ACHN (cell line): Measurements from ENCODE around the gene MSANTD2.

Source experiments
- DNase-seq: peaks from one replicate; pipeline ENCODE4 v3.0.0-alpha.2; 2015
- in situ Hi-C: cut with HindIII; loops from 2 replicates; pipeline ENCODE4 v1.10.0; 2017; ENCODE audit warnings: low sequenced_read_pairs, low pct_ligation_motif_present, low pct_unique_long_range_greater_than_20kb

Gene MSANTD2

GRCh38 chr11:124722176-124722575 is 78.0 kb downstream of the MSANTD2 start:
- DNase-seq, result no peak
- in situ Hi-C loops, result no loop called here

- in situ Hi-C loops, result no loop called here
- DNase-seq, result no peak
Measured at GRCh38 chr11:124719534-124719933, 80.7 kb downstream of the MSANTD2 start.

- in situ Hi-C loops, result no loop called here
- DNase-seq, result no peak
Measured at GRCh38 chr11:124718801-124719200, 81.4 kb downstream of the MSANTD2 start.

GRCh38 chr11:124717786-124718651 is 82.2 kb downstream of the MSANTD2 start:
- peak; percentile 25 for DNase-seq
- in situ Hi-C loops, result no loop called here

GRCh38 chr11:124717421-124717785 is 82.8 kb downstream of the MSANTD2 start:
- in situ Hi-C loops, result no loop called here

GRCh38 chr11:124716591-124716990 is 83.6 kb downstream of the MSANTD2 start:
- DNase-seq, result no peak
- in situ Hi-C loops, result no loop called here

More at GRCh38 chr11:124717421-124717785, 82.8 kb downstream of the MSANTD2 start:
- DNase-seq, result peak; percentile 4
